Karpas-422 (cell line): ENCODE data around the gene GALNT8. TPM values are rescaled to one million over a fixed set of nuclear protein-coding genes. Genes with fewer than 3 reads are reported as not detected.

Experiments
- DNase-seq: peaks from one replicate; pipeline ENCODE4 v3.0.0-alpha.2; 2015
- H2AFZ ChIP-seq: fragments of 200-600 bp; sonication (generic); 2 replicates; pipeline ENCODE4 v1.6.1; 2014; ENCODE audit warnings: antibody characterized with exemption, low read length, mixed read lengths
- H3K27ac ChIP-seq: fragments of 200-600 bp; sonication (generic); 2 replicates; pipeline ENCODE4 v1.5.1; 2014; ENCODE audit warnings: mild to moderate bottlenecking, low read length, moderate library complexity
- H3K27me3 ChIP-seq: fragments of 200-600 bp; sonication (generic); 2 replicates; pipeline ENCODE4 v1.6.1; 2014; ENCODE audit warnings: low read length, mixed read lengths
- H3K36me3 ChIP-seq: fragments of 200-600 bp; sonication (generic); 2 replicates; pipeline ENCODE4 v1.6.1; 2014; ENCODE audit warnings: low read length, mixed read lengths; ENCODE audit not compliant: insufficient read depth
- H3K4me1 ChIP-seq: fragments of 200-600 bp; sonication (generic); 2 replicates; pipeline ENCODE4 v1.6.1; 2014; ENCODE audit warnings: mild to moderate bottlenecking, low read length, mixed read lengths
- H3K4me2 ChIP-seq: fragments of 200-600 bp; sonication (generic); 2 replicates; pipeline ENCODE4 v1.6.1; 2014; ENCODE audit warnings: low read length, low read depth, mild to moderate bottlenecking; ENCODE audit not compliant: poor library complexity, severe bottlenecking
- H3K4me3 ChIP-seq: fragments of 200-600 bp; sonication (generic); 2 replicates; pipeline ENCODE4 v1.5.1; 2014; ENCODE audit warnings: mild to moderate bottlenecking, antibody characterized with exemption, low read length, mixed read lengths
- H3K79me2 ChIP-seq: fragments of 200-600 bp; sonication (generic); 2 replicates; pipeline ENCODE4 v1.6.1; 2014; ENCODE audit warnings: mild to moderate bottlenecking, low read length, mixed read lengths
- H3K9ac ChIP-seq: fragments of 200-600 bp; sonication (generic); 2 replicates; pipeline ENCODE4 v1.6.0; 2014; ENCODE audit warnings: low read length
- H3K9me2 ChIP-seq: fragments of 200-600 bp; sonication (generic), shearing (Covaris generic); replicated peaks from 2 replicates; pipeline ENCODE4 v1.6.0; 2014; ENCODE audit warnings: mild to moderate bottlenecking, low read length, moderate library complexity; ENCODE audit not compliant: insufficient read depth
- H3K9me3 ChIP-seq: fragments of 300-700, 200-600 bp; sonication (generic); 2 replicates; pipeline ENCODE4 v1.6.1; 2014; ENCODE audit warnings: low read length, mixed read lengths
- H4K20me1 ChIP-seq: fragments of 200-600 bp; sonication (generic); 2 replicates; pipeline ENCODE4 v1.6.1; 2014; ENCODE audit warnings: mild to moderate bottlenecking, antibody characterized with exemption, low read length, low read depth; ENCODE audit not compliant: insufficient read depth
- total RNA-seq: library from RNA; depleted of rRNA; stranded (reverse); fragments of >200 nt; shearing (Covaris generic); gene quantifications from 2 replicates; pipeline ENCODE4 v1.2.3, GENCODE V29; 2014; ENCODE audit warnings: low replicate concordance

GALNT8 gene
- total RNA-seq, 1 experiment from 2014 or later, result not detected

DNA sequence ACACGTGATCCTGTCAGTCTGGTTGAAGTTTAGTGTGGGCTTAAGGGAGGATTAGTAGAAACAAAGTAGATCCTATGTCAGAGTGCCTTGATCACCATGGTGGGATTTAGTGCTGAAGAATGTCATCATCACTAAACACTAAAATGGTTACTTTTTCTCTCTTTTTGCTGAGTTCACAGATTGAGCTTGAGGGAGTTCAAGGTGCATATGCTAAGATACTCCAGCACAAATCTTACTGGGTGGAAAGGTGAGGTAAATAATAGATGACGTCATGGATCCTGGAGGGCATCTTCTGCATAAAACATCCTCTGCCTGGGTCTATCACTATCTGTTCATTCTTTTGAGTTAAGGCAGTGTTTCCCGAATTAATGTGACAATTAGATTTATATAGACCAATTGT is 4.9 kb downstream of the GALNT8 start:
- no peaks in the 10 kb centered on the region for H3K9me2 ChIP-seq
- peaks cover 4% of the 10 kb centered on the region for H3K4me1 ChIP-seq
- H3K4me2 ChIP-seq, result no peak overlapping the region
- no peaks in the 10 kb centered on the region for H3K9me3 ChIP-seq
- no peaks in the 10 kb centered on the region for H4K20me1 ChIP-seq
- H3K79me2 ChIP-seq, result no peaks in the 10 kb centered on the region
- no peaks in the 10 kb centered on the region for H3K27me3 ChIP-seq
- no peaks in the 10 kb centered on the region for H3K36me3 ChIP-seq
- H3K4me3 ChIP-seq, result no peak overlapping the region
- H2AFZ ChIP-seq, result no peak overlapping the region
- H3K9ac ChIP-seq, result no peak overlapping the region
- no peak overlapping the region for H3K27ac ChIP-seq
- no peak for DNase-seq

DNA sequence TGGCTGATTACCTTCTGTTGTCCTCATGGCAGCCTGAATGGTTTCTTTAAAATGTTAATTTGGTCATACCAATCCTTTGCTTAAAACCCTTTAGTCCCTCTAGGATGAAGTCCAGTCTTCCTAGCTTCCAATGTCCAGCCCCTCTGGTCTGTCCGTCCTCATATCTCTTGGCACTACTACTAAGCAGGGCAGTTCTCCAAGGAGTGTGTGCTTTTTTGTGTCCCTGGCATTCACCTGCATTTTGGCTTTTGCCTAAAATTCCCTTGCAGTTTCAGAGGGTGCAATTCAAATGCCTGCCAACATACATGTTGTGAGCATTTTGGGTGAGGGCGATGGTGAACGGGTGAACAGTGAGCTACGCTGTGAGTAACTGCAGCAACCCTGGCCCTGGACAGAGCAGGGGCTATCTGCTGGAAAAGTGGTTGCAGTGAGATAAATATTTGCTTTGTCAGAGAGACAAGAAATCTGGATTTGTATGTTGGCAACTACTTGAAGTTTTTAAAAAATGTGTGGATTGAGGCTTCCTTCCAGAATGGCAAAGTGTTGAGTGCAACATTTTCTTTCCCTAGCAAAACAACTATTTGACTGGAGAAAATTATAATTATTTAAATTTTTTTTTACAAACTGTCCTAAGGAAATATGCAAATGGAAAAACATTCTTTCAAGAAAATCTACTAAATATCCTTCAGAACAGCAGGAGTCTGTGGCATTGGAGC is 14.6 kb downstream of the GALNT8 start:
- no peak overlapping the region for H3K4me3 ChIP-seq
- H3K4me1 ChIP-seq, result peaks cover 22% of the 10 kb centered on the region
- no peak overlapping the region for H3K27ac ChIP-seq
- H3K79me2 ChIP-seq, result no peaks in the 10 kb centered on the region
- no peaks in the 10 kb centered on the region for H3K27me3 ChIP-seq
- no peak overlapping the region for H2AFZ ChIP-seq
- H3K4me2 ChIP-seq, result no peak overlapping the region
- no peaks in the 10 kb centered on the region for H3K36me3 ChIP-seq
- H3K9ac ChIP-seq, result no peak overlapping the region
- H4K20me1 ChIP-seq, result no peaks in the 10 kb centered on the region
- no peaks in the 10 kb centered on the region for H3K9me3 ChIP-seq
- no peak for DNase-seq
- H3K9me2 ChIP-seq, result no peaks in the 10 kb centered on the region

DNA sequence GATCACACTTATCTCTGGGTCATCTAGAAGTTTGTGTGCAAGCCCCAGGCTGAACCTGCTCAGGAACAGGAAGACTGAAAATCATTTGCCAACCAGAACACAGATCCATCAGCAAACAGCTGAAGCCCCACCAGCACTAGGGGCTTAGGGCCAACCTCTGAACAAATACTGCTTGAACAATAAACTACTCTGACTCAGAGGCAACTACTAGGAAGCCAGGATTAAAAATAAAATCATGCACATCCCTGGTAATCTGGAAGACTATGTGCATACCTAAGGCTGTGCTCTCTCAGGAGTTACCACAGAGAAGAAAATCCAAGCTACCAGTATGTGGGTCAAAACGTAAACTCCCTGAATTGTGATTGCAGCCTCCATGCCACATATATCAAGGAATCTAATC is 15.9 kb downstream of the GALNT8 start:
- Histone ChIP-seq H3K9me3 (no peaks in the 10 kb centered on the region), H4K20me1 (no peaks in the 10 kb centered on the region), H3K27ac (no peak overlapping the region), H3K36me3 (no peaks in the 10 kb centered on the region), H3K79me2 (no peaks in the 10 kb centered on the region), H3K9me2 (no peaks in the 10 kb centered on the region), H3K9ac (no peak overlapping the region), H2AFZ (no peak overlapping the region), H3K27me3 (no peaks in the 10 kb centered on the region), H3K4me1 (peaks cover 22% of the 10 kb centered on the region), H3K4me2 (no peak overlapping the region), H3K4me3 (no peak overlapping the region)
- no peak for DNase-seq

DNA sequence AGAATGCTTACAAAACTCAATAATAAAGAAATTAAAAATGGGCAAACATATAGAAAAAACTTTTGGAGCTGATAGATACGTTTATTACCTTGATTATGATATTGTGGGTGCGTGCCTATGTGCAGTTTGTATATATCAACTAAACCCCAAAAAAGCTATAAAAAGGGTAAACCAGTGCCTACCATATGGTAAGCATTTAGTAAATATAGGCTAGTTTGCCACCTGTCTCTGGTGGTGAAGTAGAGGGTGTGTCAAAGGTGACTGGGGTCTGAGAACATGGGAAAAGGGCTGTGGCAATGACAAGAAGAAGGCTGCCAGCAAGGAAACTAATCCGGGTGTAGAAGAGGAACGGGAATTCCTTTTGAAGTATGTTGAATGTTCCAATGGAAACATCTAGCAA is 18.3 kb downstream of the GALNT8 start:
- Histone ChIP-seq H3K4me3 (no peak overlapping the region), H2AFZ (no peak overlapping the region), H3K36me3 (no peaks in the 10 kb centered on the region), H3K9me2 (no peaks in the 10 kb centered on the region), H3K79me2 (no peaks in the 10 kb centered on the region), H3K27ac (no peak overlapping the region), H3K4me1 (peaks cover 12% of the 10 kb centered on the region), H3K9ac (no peak overlapping the region), H3K27me3 (no peaks in the 10 kb centered on the region), H3K9me3 (no peaks in the 10 kb centered on the region), H4K20me1 (no peaks in the 10 kb centered on the region), H3K4me2 (no peak overlapping the region)
- DNase-seq, result no peak

DNA sequence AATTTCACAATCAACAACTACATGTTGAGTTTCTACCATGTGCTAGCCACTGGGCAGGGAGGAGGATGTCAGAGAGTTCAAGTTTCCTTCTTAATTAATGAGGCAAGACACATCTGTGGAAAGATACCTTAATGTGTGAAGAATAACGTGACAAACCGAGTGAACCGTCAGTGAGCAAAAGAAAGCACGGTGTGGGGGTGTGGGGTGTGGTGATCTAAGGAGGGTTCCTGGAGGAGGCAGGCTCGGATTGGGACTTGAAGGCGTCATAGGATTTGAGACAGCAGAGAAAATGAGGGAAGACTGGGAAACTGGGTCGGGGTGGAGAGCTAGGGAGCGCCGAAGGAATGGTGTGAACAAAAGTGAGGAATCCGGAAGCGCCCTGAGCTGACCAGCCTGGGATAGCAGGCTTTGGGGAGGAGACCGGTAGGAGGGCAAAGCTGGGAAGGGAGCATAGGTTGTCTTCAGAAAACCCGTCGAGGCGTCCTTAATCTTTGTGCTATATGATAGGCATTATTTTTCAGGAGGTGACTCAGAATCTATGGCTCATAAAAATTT is 22.3 kb downstream of the GALNT8 start:
- Histone ChIP-seq H3K4me2 (no peak overlapping the region), H3K4me3 (no peak overlapping the region), H3K9ac (no peak overlapping the region), H4K20me1 (no peaks in the 10 kb centered on the region), H2AFZ (no peak overlapping the region), H3K9me3 (no peaks in the 10 kb centered on the region), H3K4me1 (no peaks in the 10 kb centered on the region), H3K36me3 (no peaks in the 10 kb centered on the region), H3K27me3 (no peaks in the 10 kb centered on the region), H3K79me2 (no peaks in the 10 kb centered on the region), H3K27ac (no peak overlapping the region), H3K9me2 (no peaks in the 10 kb centered on the region)
- no peak for DNase-seq

DNA sequence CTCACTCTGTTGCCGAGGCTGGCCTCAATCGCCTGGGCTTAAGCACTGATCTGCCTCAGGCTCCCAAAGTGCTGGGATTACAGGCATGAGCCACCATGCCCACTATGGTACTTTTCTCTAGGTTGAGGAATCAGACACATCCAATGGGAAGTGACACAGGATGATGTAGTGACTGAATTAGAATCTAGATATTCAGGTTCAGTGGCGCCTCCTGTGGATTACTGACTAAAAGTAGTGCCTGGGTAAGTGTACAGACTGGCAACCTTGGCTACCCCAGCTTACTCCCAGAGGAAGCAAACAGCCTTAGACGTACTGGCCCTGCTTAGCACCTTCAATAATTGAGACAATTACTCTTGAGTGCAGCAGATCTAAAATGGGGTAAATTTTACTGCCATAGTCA is 22.8 kb downstream of the GALNT8 start:
- no peak overlapping the region for H3K4me3 ChIP-seq
- H3K27ac ChIP-seq, result no peak overlapping the region
- no peak for DNase-seq
- H3K4me2 ChIP-seq, result no peak overlapping the region
- H3K9ac ChIP-seq, result no peak overlapping the region
- H4K20me1 ChIP-seq, result no peaks in the 10 kb centered on the region
- no peaks in the 10 kb centered on the region for H3K27me3 ChIP-seq
- no peaks in the 10 kb centered on the region for H3K9me2 ChIP-seq
- H2AFZ ChIP-seq, result no peak overlapping the region
- H3K9me3 ChIP-seq, result no peaks in the 10 kb centered on the region
- H3K79me2 ChIP-seq, result no peaks in the 10 kb centered on the region
- H3K36me3 ChIP-seq, result no peaks in the 10 kb centered on the region
- H3K4me1 ChIP-seq, result no peaks in the 10 kb centered on the region

DNA sequence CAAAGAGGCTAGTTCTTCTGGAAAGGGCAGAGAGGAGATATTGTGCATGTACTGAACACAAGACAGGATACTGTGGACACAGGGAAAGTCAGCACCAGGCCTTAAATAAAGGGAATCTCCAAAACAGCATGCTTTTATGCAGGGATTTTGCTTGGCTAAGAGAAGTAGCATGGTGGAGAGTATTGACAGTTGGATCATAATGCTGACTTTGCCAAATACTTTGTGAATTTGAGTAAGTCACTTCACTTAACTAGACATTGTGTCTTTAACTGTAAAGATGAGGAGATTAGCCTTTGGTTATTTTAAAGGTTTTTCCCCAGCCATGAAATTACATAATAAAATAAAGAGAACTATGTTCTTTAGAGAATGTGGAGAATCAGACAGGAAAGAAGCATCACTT is 24.5 kb downstream of the GALNT8 start:
- Histone ChIP-seq H3K9ac (no peak overlapping the region), H3K79me2 (no peaks in the 10 kb centered on the region), H3K9me2 (no peaks in the 10 kb centered on the region), H3K4me2 (no peak overlapping the region), H2AFZ (no peak overlapping the region), H3K4me3 (no peak overlapping the region), H3K36me3 (no peaks in the 10 kb centered on the region), H3K27me3 (peaks cover 2% of the 10 kb centered on the region; the same call in 1 of the 2 replicates), H4K20me1 (no peaks in the 10 kb centered on the region), H3K9me3 (no peaks in the 10 kb centered on the region), H3K4me1 (no peaks in the 10 kb centered on the region), H3K27ac (no peak overlapping the region)
- DNase-seq, result no peak

DNA sequence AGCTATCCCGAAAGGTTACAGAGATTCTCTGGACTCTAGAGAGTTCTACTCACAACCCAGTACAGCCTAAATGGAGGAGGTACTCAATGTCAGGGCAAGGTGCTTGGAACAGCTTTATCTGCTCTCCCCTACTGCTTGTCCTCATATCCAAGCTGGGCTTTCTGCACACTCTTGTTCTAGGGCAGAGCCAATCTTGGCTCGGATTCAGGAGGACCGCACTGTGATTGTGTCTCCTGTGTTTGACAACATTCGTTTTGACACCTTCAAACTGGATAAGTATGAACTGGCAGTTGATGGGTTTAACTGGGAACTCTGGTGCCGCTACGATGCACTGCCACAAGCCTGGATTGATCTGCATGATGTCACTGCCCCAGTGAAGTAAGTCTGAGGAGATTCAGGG is 25.0 kb downstream of the GALNT8 start:
- Histone ChIP-seq H3K36me3 (no peaks in the 10 kb centered on the region), H3K4me1 (no peaks in the 10 kb centered on the region), H3K27me3 (peaks cover 2% of the 10 kb centered on the region; the same call in 1 of the 2 replicates), H4K20me1 (no peaks in the 10 kb centered on the region), H3K9me2 (no peaks in the 10 kb centered on the region), H3K9me3 (no peaks in the 10 kb centered on the region), H3K27ac (no peak overlapping the region), H2AFZ (no peak overlapping the region), H3K4me3 (no peak overlapping the region), H3K79me2 (no peaks in the 10 kb centered on the region), H3K9ac (no peak overlapping the region), H3K4me2 (no peak overlapping the region)
- DNase-seq, result no peak
